ENCODE measurements around the gene RAD51B. TPM values are rescaled to one million over a fixed set of nuclear protein-coding genes. Genes with fewer than 3 reads are reported as not detected.

Gene RAD51B
- total RNA-seq, 1 experiment from 2014 or later: 16.7 TPM

DNA sequence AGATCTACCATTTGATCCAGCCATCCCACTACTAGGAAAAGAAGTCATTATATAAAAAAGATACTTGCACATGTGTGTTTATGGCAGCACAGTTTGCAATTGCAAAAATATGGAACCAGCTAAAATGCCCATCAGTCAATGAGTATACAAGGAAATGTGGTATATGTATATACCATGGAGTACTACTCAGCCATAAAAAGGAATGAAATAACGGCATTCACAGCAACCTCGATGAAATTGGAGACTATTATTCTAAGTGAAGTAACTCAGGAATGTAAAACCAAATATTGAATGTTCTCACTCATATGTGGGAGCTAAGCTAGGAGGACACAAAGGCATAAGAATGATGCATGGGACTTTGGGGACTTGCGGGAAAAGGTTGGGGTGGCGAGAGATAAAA lies 402.6 kb downstream of the RAD51B start:
- H3K9ac ChIP-seq (ENCODE audit: extremely low read depth, insufficient read length, low read length): no peak overlapping the region
- H3K9me3 ChIP-seq (ENCODE audit: control insufficient read depth, low read depth, low read length): no peaks in the 10 kb centered on the region
- no peak overlapping the region for H3K23ac ChIP-seq (ENCODE audit: insufficient read length, low read depth, low read length)
- no peak overlapping the region for H3K4me2 ChIP-seq (ENCODE audit: insufficient read depth, insufficient read length, low read length)
- H2AFZ ChIP-seq (ENCODE audit: low read length): no peak overlapping the region
- no peak overlapping the region for H3K18ac ChIP-seq (ENCODE audit: insufficient read length, low read depth, low read length)
- no peaks in the 10 kb centered on the region for H3K23me2 ChIP-seq (ENCODE audit: insufficient read length, low read depth, low read length, poor library complexity, severe bottlenecking)
- H4K91ac ChIP-seq (ENCODE audit: insufficient read length, low read depth, low read length): no peak overlapping the region
- no peak overlapping the region for H3K14ac ChIP-seq (ENCODE audit: insufficient read depth, low read length)
- H3K36me3 Mint-ChIP-seq (ENCODE audit: insufficient read depth in 1 of 3, low read depth in 3 of 3): peaks cover 0 to 2% (median 0%) of the 10 kb centered on the region in 3 experiments; a peak in 2 of 7 replicates
- no peak overlapping the region for H2BK12ac ChIP-seq (ENCODE audit: insufficient read length, low read depth, low read length)
- H2BK15ac ChIP-seq (ENCODE audit: low read depth, low read length): no peak overlapping the region
- H4K8ac ChIP-seq (replicated peaks; ENCODE audit: insufficient read length, low read depth, low read length): no peak overlapping the region
- no peak overlapping the region for H3K4ac ChIP-seq (ENCODE audit: low read depth, low read length)
- no peaks in the 10 kb centered on the region for H3K27me3 ChIP-seq (ENCODE audit: insufficient read depth, low read length)
- no peaks in the 10 kb centered on the region for H3K79me1 ChIP-seq (ENCODE audit: insufficient read depth, low read depth, low read length, poor library complexity, severe bottlenecking)
- no peak overlapping the region for H3K56ac ChIP-seq (ENCODE audit: insufficient read length, low read depth, low read length)
- no peaks in the 10 kb centered on the region for H3K27me3 Mint-ChIP-seq (ENCODE audit: low read depth)
- no peak overlapping the region for H2AK5ac ChIP-seq (ENCODE audit: insufficient read length, low read length)
- no peaks in the 10 kb centered on the region; the same call in 1 of the 2 replicates for H3K4me1 ChIP-seq (ENCODE audit: insufficient read depth, low read length)
- TF ChIP-seq, protein P1, sequence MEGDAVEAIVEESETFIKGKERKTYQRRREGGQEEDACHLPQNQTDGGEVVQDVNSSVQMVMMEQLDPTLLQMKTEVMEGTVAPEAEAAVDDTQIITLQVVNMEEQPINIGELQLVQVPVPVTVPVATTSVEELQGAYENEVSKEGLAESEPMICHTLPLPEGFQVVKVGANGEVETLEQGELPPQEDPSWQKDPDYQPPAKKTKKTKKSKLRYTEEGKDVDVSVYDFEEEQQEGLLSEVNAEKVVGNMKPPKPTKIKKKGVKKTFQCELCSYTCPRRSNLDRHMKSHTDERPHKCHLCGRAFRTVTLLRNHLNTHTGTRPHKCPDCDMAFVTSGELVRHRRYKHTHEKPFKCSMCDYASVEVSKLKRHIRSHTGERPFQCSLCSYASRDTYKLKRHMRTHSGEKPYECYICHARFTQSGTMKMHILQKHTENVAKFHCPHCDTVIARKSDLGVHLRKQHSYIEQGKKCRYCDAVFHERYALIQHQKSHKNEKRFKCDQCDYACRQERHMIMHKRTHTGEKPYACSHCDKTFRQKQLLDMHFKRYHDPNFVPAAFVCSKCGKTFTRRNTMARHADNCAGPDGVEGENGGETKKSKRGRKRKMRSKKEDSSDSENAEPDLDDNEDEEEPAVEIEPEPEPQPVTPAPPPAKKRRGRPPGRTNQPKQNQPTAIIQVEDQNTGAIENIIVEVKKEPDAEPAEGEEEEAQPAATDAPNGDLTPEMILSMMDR (conservative IDR thresholded peaks at IDR 0.05): no peak
- no peak overlapping the region for H2BK20ac ChIP-seq (ENCODE audit: low read depth, low read length, poor library complexity, severe bottlenecking)
- H4K5ac ChIP-seq (ENCODE audit: insufficient read length, low read depth, low read length): no peak overlapping the region
- H4K20me1 ChIP-seq (ENCODE audit: control insufficient read depth, insufficient read depth, insufficient read length): no peaks in the 10 kb centered on the region
- no peak overlapping the region for H3K27ac ChIP-seq (ENCODE audit: insufficient read length, low read depth, low read length)
- H3K4me3 Mint-ChIP-seq: no peak overlapping the region
- H3K79me2 ChIP-seq (ENCODE audit: insufficient read depth, low read length): no peaks in the 10 kb centered on the region
- no peak overlapping the region for H3K27ac Mint-ChIP-seq
- no peak overlapping the region for H3T11ph ChIP-seq (ENCODE audit: low read length)
- no peak overlapping the region for H2BK5ac ChIP-seq (ENCODE audit: insufficient read length, low read length)
- WGBS (ENCODE audit: extremely low coverage, insufficient read length, low lambda C conversion rate): no CpG with 5 or more reads among the region's 4 CpGs
- no peak overlapping the region for H2BK120ac ChIP-seq (ENCODE audit: low read depth, low read length, poor library complexity, severe bottlenecking)
- no peaks in the 10 kb centered on the region; a peak in 2 of 5 replicates for H3K9me3 Mint-ChIP-seq
- peaks cover 24 to 26% of the 10 kb centered on the region in 2 experiments for H3K4me1 Mint-ChIP-seq
- no peak for DNase-seq
